Measurements from ENCODE around the gene USP7.

- TF ChIP-seq POLR2A (IDR thresholded peaks at IDR 0.05) (no peak), CTCF (IDR thresholded peaks at IDR 0.05) (no peak)
Observed at GRCh38 chr16:8948069-8948593, 15.6 kb downstream of the USP7 start.

All from Peyer's patch (tissue), 4 donors.